Loucy (cell line): ENCODE data around the gene DMBX1.

Experiments
- EZH2phosphoT487 ChIP-seq: fragments of 200-600 bp; IDR thresholded peaks from 2 replicates; pipeline ENCODE4 v1.6.1; 2018; ENCODE audit warnings: antibody characterized with exemption, mild to moderate bottlenecking, moderate library complexity, borderline replicate concordance
- TF ChIP-seq, protein P1 (sequence below): fragments of 200-600 bp; sonication (generic); conservative IDR thresholded peaks from 2 replicates; pipeline ENCODE4 v1.5.1; 2014; ENCODE audit warnings: mild to moderate bottlenecking, antibody characterized with exemption, low read length

GRCh38 chr1:46526013-46526690, 36.5 kb downstream of the DMBX1 start:
- TF ChIP-seq, protein P1, sequence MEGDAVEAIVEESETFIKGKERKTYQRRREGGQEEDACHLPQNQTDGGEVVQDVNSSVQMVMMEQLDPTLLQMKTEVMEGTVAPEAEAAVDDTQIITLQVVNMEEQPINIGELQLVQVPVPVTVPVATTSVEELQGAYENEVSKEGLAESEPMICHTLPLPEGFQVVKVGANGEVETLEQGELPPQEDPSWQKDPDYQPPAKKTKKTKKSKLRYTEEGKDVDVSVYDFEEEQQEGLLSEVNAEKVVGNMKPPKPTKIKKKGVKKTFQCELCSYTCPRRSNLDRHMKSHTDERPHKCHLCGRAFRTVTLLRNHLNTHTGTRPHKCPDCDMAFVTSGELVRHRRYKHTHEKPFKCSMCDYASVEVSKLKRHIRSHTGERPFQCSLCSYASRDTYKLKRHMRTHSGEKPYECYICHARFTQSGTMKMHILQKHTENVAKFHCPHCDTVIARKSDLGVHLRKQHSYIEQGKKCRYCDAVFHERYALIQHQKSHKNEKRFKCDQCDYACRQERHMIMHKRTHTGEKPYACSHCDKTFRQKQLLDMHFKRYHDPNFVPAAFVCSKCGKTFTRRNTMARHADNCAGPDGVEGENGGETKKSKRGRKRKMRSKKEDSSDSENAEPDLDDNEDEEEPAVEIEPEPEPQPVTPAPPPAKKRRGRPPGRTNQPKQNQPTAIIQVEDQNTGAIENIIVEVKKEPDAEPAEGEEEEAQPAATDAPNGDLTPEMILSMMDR = no peak
- no peak for TF ChIP-seq EZH2phosphoT487
